Kasumi-1 (cell line): ENCODE data around the gene DTNA.
A peak's percentile ranks its signal among the peaks of the same experiment; 100 is the strongest.
"Not testable (repeated sequence)": the region's sequence is repeated elsewhere in the genome, so short reads cannot be mapped to it uniquely, and the experiment has no call there.

Experiments
- DNase-seq, 2 experiments: peaks; one replicate each; lab custom pipeline; 2025; lab: John Stamatoyannopoulos, UW

Gene DTNA

DNA sequence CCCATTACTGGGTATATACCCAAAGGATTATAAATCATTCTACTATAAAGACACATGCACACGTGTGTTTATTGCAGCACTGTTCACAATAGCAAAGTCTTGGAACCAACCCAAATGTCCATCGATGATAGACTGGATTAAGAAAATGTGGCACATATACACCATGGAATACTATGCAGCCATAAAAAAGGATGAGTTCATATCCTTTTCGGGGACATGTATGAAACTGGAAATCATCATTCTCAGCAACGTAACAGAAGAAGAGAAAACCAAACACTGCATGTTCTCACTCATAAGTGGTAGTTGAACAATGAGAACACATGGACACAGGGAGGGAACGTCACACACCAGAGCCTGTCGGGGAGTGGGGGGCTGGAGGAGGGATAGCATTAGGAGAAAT is 15.6 kb downstream of the DTNA start:
- not testable (repeated sequence) for DNase-seq

DNA sequence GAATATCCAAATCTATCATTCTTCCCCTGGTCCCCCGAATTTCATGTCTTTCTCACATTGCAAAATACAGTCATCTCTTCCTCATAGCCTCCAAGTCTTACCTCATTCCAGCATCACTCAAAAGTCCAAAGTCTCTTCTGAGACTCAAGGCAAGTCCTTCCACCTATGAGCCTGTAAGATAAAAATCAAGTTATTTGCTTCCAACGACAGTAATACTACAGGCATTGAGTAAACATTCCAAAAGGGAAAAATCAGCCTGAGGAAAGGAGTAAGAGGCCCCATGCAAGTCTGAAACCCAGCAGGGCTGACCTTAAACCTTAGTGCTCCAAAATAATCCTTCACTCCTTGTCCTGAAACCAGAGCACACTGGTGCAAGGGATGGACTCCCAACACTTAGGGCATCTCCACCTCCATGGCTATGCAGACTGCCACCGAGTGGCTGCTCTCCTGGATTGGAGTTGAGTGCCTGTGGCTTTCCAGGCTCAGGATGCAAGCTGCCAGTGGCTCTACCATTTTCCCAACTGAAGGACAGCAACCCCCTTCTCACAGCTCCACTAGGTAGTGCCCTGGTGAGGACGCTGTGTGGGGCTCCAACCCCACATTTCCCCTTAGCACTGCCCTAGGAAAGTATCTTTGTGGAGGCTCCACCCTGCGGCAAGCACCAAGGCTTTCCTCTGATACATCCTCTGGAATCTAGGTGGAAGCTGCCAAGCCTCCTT is 16.3 kb downstream of the DTNA start:
- no peak for DNase-seq

DNA sequence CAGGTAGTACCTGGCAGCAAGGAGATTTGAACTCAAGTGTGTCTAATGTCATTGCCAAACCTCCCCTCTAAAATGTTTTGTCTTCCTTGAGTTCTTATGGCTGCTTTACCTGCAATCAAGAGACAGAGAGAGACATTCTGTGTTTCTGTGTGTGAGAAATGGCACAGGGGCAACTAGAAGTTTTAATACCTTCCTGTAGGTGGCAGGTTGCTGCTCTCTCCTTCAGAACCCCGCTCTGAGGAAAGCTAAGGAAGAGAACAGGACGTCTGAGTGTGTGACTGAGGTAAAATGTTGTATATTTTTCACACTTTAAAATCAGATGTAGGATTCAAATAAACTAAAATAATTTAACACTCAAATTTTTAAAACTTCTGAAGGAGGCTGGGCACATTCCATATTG is 19.2 kb downstream of the DTNA start:
- peak; percentile 62 to 73 for DNase-seq

DNA sequence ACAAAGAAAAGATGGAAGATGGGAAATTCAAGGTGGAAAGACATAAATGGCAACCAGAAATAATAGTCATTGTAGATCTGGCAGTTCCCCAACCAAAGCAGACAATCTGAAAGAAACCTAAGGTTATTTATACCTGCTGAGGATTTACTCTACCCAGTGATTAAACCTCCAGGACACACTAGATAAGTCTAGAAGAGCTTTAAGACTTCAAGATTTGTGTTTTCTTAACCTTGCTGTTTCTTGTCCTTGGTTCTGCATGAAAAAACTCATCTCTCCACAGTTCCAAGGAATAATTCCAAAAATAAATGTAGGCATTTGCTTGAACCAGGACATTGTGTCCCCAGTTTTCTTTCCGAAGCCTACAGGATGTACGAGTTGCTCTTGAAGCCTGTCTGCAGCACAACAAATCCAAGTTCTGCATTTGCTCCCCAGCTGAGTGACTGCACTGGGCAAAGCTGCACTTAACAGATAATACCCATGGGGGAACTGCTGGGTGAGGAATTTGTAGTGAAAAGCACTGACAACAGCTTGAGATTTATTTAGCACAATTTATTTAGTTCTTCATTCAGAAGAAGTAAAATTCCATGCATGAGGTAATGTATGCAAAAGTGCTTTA is 19.8 kb downstream of the DTNA start:
- DNase-seq: no peak

DNA sequence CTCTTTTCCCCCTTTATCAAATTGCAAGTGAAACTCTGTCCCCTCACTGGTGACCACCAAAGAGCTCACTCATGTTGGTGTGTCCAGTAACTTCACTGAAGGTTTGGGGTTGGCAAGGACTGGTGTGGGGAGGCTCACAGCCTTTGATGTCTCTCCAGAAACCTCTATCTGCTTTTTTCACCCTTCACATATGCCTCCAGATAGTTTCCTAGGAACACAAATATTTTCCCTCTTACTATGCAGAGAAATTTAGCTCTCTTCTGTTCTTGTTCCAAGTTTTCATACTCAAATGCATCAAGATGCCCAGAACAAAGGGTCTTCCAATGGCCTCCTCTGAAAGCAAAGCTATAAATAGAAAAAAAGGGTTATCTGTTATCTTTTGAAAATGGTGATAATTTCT is 20.7 kb downstream of the DTNA start:
- no peak for DNase-seq

DNA sequence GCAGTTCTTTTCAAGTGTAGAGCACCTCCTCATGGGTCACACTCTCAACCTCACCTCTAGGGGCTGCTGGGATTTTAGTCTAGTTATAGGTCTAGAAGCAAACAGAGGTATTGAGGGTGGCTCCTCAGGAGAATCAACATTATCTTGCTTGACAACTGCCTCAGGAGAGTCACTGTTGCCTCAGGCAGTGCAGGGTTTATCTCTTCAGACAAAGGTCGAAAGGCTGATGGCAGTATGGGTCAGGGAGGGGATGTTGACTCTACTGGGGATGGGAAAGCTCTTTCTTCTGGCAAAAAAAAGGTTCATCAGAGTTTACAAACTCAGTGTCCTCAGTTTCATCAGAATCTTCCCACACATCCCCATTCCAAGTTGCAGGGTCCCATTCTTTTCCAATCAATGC is 24.0 kb downstream of the DTNA start:
- DNase-seq: no peak

DNA sequence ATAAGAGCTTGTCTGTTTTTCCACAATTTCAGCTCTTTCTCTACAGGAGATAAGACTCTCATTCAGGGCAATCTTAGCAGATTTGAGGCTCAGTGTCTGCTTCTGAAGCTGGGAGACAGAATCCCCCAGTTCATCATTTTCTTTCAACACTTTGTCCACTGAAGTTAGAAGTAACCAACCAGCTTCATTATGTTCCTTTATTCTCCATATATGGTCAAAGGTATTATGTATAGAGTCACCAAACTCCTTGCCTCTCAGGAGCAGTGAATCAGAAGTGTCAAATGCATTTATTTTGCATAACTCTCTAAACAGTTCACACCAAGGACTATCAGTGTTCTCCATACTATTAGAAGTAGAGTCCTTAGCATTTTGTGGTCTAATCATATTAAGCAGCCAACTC is 24.4 kb downstream of the DTNA start:
- not testable (repeated sequence) for DNase-seq

DNA sequence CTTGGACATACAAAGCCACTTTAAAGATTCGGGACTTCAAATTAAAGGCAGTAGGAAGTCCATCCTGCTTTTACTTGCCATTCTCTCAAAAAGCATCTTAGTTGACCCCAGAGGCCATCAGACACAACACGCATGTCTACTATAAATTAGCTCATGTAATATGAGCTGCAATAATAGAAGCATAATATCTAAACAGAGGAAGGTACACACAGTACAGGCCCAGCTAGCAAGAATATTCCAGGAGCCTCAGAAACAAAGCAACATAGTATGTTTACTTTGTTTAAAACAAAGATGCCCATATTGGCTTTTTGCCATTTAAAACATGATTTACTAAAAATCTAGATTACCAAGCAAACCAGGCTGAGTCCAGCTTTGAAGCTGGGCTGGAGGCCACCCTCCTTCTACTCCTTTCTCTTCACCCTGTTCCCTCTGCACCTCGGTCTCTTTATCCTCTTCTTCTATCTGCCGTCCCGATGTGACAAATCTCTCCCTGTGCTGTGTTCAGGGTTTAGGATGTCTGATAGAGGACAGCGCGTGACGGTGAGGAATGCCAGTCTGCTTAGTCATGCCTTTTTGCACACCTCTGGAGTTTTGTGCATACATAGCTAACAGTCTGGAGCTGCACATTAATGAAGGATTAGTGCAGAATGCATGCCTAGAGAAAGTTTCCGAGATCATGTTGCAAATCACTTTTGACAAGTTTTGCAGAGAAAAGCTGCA is 28.2 kb downstream of the DTNA start:
- no peak for DNase-seq

DNA sequence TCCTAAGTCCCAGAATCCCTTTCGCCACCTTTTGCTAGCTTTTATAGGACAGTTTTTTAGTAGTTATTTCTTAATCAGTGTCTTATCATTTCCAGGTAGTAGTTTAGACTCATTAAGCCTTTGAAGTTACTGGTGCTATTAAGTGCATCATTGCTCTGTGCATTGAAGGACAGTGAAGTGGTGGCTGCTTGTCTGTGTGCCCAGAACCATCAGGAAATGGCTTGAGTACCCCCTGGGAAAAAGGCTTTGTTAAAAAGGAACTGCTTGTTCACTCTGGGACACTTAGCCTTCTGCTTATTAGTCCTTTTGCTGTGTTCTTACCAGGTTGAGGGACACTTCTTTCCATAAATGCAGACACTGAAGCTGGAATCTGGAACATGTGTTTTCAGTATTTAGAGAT is 30.0 kb downstream of the DTNA start:
- DNase-seq: no peak

DNA sequence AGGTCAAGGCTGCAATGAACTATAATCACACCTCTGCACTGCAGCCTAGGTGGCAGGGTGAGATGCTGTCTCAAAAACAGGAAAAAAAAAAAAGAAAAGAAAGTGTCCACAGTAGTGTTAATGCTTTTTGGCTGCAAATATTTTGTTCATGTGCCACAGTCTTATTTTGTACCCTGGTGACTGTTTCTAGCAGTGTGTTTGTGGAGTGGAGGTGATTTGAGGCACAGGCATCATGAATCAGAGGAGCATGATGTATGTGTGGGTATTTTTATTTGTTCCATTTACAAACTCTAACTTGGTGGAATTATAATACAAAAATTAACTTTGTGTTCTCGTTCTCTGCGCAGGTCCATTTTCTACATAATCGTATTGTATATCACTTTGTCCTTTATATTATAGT is 30.6 kb downstream of the DTNA start:
- DNase-seq: no peak

DNA sequence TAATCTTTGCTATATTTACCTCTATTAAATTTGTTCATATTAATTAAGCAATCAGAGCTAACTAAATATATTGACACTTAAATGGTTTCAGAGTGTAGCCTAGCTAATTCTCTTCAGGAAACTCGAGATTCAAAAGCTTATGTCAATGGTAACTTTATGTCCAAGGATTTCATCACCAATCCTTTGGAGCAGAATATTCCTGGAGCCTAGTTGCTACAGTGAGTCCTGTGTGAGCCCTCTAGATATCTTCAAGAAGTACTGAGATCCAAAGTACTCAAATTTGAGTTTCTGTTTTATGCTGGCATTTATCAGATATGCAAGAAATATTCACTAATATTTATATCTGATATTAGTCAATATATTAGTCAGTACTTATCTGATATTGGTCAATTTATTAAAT is 31.3 kb downstream of the DTNA start:
- no peak for DNase-seq

DNA sequence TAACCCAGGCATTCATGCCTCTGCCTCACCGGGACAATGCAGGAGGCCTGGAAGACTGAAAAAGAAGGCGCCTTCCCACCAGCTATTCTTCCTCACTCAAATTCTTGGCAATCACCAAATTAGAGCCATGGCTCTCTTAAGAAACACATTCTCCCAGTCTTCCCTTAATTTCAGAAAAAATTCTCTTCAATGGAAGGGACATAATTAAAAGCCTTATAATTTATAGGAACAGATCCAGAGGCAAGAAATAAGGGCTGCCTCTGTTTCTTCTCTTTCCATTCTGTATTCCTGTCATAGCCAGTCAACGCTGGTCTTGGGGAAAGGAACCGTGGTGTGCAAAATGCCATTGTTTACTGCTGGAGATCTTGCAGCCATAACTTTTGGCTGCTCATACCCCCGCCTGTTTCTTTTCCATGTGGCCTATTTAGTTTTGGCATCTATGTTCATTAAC is 32.8 kb downstream of the DTNA start:
- no peak for DNase-seq

DNA sequence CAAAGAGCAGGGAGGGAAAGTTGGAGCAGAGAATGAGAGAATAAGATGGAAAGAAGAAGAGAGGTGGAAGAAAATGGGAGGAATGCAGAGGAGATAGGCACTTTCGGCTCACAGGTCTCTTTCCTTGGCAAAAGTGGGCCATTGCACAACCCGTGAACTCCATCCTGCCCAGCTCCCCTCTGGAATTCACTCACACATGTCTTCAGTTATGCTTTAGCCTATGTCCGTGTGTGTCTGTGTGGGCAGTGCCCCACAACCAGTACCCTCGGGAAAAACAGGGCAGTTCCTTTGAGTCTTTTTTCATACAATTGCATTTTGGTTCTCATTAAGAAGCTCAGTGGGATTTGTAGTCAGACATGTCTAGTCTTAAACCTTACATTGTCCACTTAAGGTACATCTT is 34.5 kb downstream of the DTNA start:
- no peak for DNase-seq

DNA sequence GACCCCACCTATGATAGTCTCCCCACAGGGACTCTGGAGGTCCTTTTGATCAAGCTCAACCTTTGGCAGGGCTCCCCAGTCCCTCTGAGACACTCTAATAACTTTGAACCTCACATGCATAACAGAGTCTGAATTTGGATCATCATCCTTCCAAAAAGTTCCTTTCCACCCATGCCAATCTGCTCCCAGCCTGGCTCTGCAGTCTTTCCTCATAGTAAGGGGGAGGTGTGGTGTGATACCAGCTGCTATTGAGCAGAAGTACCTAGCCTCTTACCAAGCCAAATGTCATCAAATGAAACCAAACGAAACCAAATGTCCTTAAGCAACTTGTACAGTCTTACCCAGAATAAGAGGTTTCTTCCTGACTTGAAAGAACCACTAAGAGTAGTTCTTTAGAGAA is 36.5 kb downstream of the DTNA start:
- DNase-seq: no peak

DNA sequence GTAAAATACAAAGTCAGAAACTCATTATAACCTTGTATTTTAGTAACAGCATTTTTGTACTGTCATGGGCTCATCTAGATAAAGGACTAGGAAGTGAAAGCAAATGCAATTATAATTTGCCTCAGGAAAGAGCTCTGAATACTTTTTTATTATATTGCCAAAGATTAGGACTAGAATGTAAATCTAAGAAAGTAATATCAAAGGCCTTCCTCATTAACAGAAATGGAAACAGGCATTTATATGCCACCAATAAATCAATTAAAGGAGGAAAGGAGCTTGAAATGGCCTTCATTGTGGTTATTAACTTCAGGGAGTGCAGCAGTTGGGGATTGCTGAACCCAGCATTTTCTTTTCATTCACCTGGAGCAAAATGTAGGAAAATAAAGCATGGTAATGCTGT is 39.6 kb downstream of the DTNA start:
- no peak for DNase-seq

DNA sequence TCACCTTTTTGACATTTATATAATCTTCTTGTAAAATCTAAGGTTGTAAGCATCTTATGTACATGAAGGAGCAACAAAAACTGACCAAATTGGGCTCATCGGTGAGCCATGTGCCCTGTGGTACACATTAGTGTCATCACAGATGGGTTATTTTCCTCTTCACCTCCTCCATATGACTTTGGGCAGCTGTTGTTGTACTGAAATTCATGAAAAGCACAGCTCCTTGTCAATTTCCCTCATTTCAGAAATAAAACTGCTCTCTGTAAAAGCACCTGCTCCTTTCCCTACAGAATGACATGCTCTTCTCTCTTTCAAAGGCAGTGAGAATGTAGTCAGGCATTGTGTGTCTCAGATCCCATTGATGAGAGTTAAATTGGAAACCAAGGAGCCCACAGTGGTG is 42.0 kb downstream of the DTNA start:
- no peak for DNase-seq

DNA sequence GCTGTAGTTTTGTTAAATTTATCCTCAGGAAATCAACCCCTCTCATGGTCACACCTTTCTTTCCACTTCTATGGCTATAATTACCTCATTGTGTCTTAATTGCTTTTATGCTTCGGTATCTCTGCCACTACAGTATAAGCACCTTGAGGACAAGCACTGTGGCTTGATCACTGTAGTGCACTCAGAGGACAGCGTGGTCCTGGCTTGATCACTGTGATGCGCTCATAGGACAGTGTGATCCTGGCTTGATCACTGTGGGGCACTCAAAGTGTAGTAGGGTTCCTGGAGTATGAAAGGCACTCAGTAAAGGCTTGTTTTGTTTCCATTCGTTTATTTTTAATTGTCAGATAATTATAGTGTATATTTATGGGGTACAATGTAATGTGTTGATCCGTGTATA is 44.2 kb downstream of the DTNA start:
- DNase-seq: no peak

DNA sequence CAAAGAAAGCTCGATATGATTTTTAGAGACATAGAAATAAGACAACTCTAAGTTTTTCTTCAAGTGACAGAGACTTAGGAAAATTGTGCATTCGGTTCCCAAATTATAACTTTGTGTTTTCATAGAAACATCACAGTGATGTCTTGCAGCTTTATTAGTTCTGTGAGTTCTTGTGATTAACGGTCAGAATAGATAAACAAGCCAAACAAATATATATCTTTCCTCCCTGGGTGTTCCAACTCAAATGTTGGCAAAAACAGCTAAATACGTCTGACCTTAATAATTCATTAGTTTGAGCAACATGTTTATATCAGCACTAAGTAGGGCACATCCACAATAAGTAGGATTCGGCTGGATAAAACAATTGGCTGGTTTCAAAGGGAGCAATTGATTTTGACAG is 47.6 kb downstream of the DTNA start:
- DNase-seq: no peak

DNA sequence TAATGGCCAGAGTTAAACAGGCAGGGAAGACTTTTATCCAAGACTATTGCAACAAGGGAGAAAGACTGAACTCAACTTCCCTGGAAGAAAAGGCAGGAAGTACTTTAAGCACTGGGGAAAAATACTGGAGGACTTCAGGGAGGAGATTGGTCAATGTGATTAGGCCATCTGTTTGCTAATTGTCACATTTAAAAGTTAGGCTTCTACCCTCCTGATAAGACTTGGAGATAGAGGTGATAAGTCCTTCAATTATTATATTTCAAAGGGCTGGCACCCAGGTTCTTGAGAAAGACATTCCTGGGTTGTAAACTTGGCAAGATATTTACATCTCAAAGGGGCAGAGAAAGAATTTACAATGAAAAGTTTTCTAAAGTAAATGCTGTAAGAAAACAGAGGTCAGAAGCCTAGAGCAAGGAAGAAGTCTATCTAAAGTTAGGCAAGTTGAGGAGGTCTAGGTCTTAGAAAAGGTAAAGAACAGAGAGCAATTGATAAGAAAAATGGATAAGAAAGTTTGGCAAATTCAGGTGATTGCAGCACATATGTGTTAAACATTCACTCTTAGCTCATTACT is 48.4 kb downstream of the DTNA start:
- DNase-seq: no peak

DNA sequence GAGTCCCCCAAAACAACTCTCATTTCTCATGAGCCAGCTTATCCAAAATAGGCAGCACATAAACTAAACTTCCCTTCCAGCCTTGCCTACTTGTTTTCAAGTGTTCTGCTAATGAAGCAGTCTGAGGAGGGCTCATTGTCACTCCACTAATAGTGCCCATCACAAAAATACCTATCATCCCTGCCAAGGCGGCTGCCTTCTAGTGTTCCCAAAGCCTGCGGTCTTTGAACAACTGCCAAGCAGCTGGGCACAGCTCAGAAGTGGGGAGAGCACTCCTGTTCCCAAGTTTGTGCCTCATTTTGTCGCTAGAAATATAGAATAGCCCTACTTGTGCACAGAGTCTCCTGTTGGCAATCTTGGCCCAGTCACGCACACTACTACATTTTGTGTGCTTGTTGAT is 50.3 kb downstream of the DTNA start:
- DNase-seq: no peak

DNA sequence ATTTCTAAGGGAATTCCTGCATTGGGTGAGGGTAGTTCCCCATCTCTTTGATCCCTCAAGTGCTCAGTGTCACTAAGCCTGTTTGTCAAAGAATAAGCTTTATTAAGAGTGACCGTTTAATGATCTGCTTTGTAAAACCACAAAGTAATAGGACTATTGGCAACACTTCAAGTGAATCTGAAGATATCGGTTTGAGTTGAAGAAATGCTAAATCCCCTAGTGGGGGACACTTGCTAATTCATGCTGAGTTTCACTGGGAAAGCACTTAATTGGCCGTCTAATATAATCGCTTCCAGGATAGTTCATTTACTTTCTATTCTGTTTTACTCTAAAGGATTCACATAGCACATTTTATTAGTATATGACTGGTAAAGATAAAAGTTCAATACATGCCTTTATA is 54.4 kb downstream of the DTNA start:
- DNase-seq: no peak

DNA sequence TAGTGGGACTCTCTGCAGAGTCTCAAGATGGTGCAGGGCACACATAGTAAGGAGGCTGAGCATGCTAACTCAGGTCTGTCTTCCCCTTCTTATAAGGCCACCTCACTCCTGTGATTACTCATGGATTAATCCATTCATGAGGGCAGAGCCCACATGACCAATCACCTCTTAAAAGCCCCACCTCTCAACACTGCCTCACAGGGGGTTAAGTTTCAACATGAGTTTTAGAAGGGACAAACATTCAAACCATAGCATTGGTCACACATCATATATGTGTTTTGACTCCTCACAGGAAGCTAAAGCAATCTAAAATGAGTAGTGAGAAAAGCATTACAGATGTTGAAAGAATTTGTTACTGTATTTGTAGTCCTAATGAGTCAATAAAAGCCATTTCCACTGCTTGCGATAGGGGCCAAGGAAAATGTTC is 57.5 kb downstream of the DTNA start:
- no peak for DNase-seq

DNA sequence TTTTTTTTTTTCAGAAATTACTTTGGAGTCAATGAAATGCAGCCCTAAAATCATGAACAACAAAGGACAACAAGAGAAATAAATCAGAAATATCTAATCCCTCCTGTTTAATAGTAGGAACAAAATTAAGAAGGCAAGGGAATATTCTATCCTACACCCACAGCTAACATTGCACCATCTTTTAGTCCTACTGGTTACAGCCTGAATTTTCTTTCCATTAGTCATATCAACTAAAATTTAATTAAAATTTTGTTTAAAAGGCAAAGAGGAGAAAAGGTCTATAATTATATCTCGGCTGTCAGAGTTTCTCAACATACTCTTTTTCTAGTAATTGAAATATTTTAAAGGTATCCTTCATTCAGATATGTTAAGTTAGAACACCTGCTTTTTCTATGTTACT is 61.9 kb downstream of the DTNA start:
- DNase-seq: no peak
